Ammon's horn (tissue), 1 donor: ENCODE measurements around the gene MYL7.
A peak's percentile ranks its signal among the peaks of the same experiment; 100 is the strongest.

Experiments
- DNase-seq: peaks from one replicate; pipeline ENCODE4 v3.0.0-alpha.2; 2016; ENCODE audit warnings: low spot score

The MYL7 gene

GRCh38 chr7:44150466-44150832 lies 9.3 kb upstream of the MYL7 start:
- no peak for DNase-seq

DNA sequence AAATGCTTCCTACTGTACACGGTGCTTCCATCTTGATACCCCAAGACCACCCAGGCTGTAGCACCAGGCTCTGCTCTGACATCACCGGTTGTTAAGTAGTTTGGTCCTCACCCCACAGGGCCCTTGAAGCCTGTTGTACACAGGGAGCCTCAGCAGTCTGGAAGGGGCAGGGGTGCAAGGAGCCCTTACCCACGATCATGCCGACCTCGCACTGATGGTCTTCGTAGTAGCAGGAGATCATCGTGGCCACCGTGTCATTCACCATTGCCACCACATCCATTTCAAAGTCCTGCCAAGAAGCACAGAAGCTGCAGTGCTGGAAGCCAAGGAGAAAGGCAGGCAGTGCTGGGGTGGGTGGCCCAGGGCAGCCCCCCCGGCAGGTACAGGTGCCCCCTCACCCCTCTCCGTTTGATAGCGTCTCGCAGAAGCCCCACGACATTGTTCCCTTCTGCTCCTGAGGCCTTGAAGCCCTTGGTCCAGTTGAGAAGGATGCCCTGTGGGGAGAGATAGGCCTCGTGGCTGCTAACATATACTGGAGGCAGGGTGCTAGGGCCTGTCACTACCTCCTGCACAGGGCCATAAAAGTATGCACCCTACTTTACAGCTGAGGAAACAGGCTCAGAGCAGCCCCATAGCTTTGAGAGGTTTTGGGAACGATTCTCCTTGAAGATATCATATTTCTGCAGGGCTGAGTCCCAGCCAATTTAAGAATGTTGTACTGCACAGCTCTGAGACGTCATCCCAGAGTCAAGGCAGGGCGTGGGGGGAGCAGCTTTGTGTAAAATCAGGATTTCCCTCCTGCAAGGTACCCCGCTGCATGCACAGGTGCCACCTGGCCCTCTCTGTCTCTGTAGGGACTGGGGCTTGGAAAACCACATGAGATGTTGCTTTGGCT lies 8.7 kb upstream of the MYL7 start:
- no peak for DNase-seq

GRCh38 chr7:44148961-44149536 lies 7.9 kb upstream of the MYL7 start:
- DNase-seq, result no peak

GRCh38 chr7:44148166-44148565 lies 7.0 kb upstream of the MYL7 start:
- DNase-seq, result no peak

DNA sequence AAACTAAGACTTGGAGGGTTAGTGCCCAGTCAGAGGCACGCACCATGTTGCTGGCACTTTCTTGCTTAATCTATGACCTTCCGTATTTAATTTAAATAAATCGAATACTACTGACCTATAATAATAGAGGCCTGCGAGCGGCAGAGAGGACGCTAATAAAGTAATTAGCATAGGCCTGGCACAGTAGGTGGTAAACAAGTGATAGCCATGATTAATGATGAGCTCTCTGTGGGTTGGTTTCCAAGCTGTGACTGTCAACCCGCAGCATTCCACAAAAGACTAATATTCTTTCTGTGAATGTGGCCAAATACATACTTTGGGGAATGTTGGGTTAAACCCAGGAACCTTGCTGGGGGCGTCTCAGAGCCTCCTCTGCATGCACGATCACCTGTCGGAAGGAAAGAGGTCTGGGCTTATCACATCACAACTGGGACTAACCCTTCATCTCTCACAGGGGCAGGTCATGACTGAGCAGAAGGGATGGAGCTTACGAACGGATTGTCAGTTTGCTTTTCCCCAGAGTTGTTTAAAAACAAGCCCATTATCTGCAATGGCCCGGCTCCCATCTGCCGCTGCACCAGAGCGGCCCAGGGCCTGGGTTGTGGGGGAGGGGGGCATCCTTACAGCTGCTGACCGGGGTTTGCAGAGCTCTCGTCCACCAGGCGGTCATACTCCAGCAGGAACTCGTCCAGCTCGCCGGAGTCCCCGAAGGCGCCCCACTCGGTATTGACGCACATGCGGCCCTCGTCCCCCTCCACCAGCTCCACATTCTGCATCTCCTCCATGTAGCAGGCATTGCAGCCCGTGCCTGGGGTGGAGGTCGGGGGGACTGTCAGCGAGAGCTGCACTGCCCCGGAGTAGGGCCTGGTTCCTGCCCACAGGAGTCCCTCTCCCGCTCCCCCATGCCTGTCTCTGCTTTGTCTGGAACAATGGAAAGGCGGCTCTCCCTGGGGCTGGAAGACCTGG lies 6.2 kb upstream of the MYL7 start:
- DNase-seq, result no peak

DNA sequence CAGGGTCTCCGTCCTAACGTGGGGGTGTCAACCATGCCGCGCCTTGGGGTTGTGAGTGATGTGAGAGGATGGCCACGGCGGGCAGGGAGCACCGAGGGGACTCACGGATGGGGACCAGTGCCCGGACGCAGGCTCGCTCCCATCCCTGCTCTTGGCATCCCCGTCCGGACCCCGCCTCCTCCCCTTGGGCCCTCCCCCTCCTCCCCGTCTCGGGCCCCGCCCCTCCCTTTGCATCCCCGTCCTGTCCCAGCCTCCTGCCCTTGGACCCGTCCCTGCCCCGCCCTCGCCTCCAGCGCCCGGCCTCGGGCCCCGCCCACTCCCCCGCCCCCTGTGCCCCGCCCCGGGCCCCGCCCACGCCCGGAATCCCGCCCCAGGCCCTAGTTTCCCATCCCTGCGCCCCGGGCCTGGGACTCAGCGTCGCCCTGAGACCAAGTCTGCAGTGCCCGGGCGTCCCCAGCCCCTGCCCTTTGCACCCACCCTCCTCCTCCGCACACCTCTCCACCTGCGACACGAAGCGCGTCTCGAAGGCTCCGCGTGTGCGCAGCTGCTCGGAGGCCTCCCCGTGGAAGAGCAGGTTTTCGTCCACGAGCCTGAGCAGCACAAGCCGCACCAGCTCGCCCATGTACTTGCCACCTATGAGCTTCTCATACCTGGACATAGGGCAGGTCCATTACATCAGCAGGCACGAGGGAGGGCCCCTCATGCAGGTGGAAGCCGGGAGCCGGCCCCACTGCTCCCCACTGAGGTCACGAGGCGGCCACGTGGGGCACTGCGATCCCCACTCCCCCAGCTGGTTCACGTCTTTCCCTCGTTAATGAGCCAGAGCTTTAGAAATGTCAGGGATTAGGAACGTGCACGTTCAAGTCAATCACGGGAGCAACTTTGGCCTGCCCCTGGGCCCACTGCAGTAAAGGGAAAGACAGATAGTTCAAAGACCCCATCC lies 5.1 kb upstream of the MYL7 start:
- DNase-seq, result peak; percentile 83

DNA sequence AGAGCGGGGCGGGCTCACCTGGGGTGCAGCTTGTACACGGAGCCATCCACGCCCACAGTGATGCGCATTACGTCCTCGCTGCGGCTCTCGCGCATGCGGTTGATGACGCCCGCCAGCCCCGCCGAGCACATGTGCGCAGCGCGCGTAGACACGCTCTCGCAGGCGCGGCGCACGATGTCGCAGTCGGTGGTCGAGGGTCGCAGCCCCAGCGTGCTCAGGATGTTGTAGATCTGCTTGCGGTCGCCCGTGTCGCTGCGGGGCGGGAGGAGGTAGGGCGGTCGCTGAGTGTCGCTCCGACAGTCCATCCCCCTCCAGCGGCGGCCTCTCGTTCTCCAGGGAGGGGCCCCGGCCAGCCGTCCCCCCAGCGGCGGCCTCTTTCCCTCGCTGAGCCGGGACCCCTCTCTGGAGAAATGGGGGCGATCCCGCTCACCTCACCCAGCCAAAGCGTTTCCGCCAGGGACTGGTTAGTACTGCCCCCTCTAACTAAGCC lies 4.4 kb upstream of the MYL7 start:
- DNase-seq, result no peak

- DNase-seq, result no peak
These were observed 3.9 kb upstream of the MYL7 start for GRCh38 chr7:44144968-44145478.

- DNase-seq, result no peak
These were observed 3.4 kb upstream of the MYL7 start for GRCh38 chr7:44144426-44144967.

DNA sequence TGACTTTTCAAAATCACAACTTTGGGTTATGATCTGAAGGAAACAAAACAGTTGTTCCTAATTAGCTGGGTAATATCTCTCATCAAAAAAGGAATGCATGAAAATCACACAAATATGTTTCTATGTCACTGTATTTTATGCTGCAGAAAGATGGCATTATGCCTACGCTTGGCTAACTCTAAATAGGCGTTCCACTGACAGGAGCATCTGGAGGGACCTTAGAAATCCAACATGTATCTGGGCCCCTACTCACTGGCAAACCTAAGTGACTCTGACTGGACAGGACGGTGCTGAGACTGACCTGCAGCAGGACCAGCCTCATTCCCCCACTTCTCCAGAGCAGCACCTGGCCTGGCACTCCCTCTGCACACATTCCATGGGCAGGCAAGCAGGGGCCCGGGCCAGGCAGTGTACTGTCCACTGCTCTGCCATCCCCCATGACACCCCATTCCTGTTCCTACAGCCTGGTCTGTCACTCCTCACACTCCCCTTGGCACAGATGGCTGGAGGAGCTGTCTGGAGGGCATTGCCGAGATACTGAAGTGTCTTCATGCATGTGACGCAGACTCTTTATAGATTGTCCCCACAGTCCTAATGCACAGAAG lies 2.6 kb upstream of the MYL7 start:
- DNase-seq, result no peak

DNA sequence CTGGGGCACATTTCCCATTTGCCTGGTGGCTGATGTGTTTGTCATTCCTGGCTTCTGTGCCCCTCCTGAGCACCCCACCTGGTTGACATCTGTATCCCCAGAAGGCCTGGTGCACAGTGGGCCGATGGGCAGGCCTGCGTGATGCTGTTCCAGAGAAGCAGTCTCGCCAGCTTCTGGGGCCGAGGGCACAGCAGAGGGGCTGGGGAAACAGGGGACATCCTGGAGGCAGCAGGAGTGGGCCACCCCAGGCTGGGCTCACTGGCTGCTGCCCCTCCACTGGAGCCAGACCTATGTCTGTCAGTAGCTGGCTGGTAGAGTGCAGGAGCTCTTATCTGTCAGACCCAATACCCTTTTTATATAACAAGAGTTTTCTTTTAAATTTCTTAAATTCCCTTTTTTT lies 896 bp upstream of the MYL7 start:
- DNase-seq, result no peak

DNA sequence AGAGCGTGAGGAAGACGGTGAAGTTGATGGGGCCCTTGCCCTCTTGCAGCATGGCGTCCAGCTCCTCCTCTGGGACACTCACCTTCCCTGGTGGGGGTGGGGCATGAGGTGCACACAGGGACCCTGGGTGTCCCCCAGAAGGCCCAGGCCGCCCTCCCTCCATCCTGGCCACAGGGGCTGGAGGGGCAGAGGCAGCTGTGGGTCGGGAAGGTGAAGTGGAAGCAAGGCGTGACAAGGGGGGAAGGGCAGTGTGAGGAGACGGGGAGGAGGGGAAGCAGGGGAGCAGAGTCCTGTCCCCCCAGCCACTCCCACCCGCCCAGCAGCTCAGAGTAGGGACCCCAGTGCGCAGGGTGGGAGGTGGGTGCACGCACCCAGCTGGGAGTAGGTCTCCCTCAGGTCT lies 791 bp downstream of the MYL7 start:
- no peak for DNase-seq

DNA sequence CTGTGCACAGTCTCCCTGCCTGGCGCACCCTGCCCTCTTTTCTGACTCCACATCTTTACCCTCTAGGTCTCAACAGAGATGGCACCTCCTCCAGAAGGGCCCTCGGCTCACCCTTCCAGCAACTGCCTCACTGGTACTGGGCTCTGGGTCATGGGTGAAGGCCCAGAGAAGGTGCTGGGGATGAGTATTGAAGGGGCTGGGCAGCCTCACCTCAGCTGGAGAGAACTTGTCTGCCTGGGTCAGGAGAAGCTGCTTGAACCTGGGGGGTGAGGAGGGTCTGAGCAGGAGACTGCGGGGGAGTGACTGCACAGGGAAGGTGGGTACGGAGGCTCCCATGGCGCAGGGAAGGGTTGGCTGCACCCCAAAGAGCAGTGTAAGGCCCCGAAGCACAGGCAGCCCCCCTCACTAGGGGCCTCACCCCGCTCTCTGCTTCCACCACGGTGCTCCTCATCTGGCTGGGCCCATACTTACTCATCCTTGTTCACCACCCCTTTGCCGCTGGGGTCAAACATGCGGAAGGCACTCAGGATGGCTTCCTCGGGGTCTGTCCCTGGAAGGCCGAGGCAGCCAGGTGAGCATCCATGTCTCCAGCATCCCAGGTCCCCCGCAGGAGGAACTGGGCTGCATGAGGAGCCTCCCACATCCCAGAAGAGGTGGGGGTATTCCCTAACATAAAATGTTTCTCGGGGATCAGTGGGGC lies 1.7 kb downstream of the MYL7 start:
- DNase-seq, result no peak

- no peak for DNase-seq
These were observed 2.4 kb downstream of the MYL7 start for GRCh38 chr7:44138698-44139097.

- DNase-seq, result no peak
These were observed 4.4 kb downstream of the MYL7 start for GRCh38 chr7:44136731-44137130.

- no peak for DNase-seq
These were observed 6.0 kb downstream of the MYL7 start for GRCh38 chr7:44134943-44135628.

DNA sequence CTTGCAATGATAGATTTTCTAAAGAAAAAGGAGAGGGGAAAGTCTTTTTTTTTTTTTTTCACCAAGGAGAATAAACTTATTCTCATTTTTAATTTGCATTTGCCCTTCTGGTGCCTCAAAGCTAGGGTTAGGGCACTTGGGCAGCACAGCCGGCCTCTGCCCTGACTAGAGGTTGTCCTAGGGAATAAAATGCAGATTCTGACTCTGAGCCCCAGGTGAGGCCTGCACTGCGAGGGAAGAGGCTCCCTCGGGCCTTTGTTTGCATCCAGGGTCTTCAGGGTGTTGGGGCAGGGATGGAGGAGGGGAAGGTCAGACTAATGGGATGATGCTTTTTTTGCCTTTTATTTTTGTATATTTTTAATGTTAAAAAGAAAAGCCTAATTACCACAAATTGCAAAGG lies 7.8 kb downstream of the MYL7 start:
- DNase-seq, result no peak

- no peak for DNase-seq
These were observed 9.1 kb downstream of the MYL7 start for GRCh38 chr7:44132039-44132438.
